Kidney capillary endothelial cell (primary cell): Measurements from ENCODE around the gene C2.
"Not testable (repeated sequence)": the region's sequence is repeated elsewhere in the genome, so short reads cannot be mapped to it uniquely, and the experiment has no call there.

ENCODE experiments used
- DNase-seq: peaks from one replicate; pipeline ENCODE4 v3.0.0-alpha.2; 2018; ENCODE audit warnings: low spot score

Gene C2

DNA sequence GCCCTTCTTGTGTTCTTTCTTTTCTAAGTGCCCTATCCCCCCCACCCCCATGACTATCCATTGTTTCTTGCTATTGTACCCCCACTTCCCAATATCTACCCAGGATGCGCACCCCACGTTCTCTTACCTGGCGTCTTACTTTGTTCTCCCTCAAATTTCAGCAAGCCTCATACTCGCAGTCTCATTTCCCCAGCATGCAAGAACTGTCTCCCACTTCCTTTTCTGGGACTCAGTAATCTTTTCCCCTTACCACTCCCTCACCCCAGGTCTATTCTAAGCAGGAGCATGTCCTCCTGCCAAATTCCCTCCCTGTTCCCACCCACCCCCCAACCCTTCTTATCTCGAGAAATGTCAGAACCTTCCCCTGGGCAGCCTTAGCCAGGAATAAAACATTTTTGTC lies 28.3 kb upstream of the C2 start:
- no peak for DNase-seq

DNA sequence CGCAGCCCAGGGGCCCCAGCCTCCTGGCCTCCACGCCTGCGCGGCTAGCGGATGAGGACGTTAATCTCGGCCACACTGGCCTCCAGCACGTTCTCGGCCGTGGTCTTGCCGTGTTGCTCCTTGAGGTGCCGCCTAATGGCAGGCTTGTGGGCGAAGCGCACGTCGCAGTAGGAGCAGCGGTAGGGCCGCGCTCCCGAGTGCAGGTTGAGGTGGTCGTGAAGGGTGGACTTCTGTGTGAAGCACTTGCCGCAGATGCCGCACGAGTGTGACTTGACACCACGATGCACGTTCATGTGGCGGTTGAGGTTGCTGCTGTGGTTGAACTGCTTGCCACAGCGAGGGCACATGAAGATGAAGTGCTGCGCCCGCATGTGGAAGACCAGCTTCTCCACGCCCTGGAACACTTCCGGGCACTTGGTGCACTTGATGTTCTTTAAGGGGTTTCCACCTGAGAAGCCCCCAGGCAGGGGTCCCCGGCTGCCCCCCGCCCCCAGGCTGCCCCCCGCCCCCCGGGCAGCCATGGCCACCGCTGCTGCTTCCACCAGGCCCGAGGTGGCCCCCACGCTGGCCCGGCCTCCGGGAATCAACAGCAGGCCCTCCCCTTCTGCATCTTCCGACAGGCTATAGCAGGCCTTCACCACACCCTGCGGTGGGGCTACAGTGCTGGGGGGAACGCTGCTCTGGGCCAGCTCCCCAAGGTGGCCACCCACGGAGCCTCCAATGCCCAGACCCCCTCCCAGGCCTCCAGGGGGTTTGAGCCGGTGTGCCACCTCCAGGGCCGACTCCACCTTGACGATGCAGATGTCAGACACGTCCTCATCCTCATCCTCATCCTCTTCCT lies 27.4 kb upstream of the C2 start:
- no peak for DNase-seq

DNA sequence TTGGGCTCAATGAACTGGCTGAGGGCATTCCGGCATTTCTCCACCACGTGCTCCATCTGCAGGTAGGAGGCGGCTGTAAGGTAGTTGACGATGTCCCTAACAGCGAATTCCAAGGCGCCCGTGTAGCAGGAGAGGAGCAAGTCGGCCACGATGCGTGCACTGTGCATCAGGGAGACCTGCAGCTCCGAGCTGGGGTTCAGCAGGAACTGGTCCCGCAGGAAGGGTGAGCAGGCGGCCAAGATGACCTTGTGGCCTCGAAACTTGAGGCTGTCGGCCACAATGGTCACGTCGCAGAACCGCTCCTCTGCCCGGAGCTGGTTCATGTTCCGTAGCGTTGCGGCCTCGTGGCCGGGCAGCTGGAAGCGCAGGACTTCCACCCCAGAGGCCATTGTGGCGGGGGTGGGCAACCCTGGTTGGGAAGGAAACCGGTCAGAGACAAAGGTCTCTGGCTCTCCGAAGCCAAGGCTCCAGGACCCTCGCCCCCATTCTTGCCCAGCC lies 26.6 kb upstream of the C2 start:
- no peak for DNase-seq

DNA sequence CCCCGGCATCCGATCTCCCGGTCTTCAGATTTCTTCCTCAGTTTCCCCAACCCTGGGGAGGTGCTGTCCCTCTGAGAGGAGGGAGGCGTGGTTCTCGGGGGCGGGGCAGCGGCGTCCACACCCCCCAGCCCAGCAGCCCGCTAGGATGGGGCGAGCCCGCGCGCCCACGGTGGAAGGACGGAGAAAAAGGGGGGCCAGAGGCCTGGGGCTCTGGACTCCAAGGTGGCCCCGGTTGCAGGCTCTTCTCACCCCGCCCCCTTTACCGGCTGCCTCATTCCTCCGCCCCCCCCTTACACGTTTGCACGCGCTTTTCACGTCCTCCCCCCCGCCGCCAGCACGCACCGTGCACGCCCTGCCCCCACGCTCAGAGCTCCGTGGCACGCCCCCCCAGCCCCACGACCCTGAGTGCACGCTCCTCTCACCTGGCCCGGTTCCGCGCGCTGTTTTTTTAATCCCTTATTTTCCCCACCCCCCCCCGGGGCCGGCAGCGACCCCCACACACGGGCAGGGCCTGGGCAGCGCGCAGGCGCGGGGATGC lies 26.0 kb upstream of the C2 start:
- no peak for DNase-seq

DNA sequence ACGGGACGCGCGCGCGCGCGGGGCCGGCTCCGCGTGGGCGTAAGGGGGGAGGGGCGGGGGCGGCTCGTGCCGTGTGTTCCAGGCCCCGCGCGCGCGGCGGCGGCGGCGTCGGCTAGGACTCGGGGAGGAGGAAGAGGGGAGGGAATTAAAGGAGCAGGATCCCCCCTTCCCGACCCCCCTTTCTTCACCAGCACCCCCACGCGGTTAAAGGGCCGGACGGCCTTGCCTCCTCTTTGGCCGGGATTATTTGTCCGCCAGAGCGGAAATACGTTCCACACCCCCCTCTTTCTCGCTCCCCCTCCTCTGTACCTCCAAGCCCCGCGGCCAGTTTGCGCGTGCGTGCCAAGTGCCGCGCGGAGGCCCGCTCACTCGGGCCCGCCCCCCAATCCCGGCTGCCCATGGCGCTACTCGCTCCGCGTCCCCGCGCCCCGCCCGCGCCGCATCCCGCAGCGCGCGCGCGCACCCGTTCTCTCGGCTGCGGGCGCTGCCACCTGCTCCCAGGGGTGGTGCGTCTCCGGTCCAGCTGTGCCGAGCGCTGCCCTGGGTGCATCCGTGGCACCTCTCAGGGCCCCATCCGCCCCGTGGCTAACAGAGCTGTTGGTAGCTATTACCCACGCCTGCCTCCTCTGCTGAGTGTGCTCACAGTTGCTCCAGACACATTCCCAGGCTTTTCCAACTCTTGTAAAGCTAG lies 25.4 kb upstream of the C2 start, which contains the start of gene ZBTB12:
ZBTB12 (minus strand) TSS at position 134 of the 691 bp plus-strand sequence. CDS start 781 bp downstream, outside the sequence.
- DNase-seq, result peak; percentile 36

DNA sequence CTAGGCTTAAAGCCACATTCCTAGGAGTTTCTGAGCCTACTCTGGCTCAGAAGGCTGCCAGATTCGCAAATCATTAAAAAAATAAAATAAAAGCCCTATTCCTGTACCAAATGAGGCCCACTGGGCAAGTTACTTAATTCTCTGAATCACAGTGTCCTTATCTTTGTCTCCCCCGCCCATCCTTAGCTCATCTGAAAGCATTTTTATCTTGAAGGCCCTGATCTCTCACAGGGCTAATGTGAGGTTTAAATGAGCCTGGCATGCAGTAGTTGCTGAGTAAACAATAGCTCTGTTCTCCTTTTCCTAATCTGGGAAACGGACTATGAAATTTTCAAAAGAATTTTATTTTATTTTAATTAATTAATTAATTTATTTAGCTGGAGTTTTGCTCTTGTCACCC lies 23.6 kb upstream of the C2 start:
- no peak for DNase-seq

DNA sequence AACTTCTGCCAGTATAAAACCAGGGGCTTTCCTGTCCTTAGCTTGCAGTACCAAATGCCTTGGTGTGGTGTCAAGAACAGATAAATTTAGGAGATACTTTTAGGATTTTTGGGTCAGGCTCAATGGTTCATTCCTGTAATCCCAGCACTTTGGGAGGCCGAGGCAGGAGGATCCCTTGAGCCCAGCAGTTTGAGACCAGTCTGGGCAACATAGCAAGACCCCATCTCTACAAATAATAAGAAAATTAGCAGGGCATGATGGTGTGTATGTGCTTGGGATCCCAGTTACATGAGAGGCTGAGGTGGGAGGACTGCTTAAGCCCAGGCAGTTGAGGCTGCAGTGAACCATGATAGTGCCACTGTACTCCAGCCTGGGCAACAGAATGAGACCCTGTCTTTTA lies 22.5 kb upstream of the C2 start:
- no peak for DNase-seq

DNA sequence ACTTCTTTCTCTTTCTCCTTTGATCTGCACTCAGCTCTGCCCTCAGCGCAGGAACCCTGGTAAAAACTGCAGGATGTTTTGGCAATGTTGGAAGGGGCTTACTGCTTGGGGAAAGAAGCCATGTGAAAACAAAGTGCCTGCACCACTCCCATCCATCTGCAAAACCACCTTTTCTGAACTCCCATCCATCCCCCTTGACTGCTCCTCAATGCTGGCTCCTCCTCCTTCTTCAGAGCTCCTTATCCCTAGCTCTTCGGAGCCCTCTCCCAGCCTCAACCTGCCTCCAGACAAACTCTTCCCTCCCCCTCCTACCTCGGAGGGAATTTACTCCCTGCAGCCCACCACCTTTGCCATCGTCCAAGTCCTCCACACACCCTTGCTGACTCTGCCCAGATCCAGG lies 21.4 kb upstream of the C2 start:
- DNase-seq, result no peak

DNA sequence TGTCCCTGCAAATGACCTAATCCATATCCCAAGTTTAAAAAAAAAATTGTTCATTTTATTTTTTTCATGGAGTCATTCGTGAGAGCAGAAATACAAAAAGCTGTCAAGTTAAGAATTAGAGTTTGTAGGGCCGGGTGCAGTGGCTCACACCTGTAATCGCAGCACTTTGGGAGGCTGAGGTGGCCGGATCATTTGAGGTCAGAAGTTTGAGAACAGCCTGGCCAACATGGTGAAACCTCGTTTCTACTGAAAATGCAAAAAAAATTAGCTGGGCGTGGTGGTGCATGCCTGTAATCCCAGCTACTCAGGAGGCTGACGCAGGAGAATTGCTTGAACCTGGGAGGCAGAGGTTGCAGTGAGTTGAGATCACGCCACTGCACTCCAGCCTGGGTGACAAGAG lies 20.8 kb upstream of the C2 start:
- DNase-seq, result not testable (repeated sequence)

DNA sequence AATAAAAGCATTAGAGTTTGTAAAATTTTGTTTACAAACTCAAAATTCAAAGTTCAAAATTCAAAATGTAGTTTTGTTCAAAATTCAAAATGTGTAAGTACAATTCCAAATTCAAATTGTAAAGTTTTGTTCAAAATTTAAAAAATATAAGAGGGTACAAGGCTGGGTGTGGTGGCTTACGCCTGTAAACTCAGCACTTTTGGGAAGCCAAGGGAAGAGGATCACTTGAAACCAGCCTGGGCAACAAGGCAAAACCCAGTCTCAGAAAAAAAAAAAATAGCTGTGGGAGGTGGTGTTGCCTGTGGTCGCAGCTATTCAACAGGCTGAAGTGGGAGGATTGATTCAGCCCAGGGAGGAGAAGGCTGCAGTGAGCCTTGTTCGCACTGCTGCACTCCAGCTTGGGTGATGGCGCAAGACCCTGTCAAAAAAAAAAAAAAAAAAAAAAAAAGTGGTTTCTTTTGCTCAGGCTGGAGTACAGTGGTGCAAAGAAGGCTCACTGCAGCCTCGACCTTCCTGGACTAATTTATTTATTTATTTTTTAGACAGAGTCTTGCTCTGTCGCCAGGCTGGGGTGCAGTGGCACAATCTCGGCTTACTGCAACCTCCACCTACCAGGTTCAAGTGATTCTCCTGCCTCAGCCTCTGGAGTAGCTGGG lies 20.2 kb upstream of the C2 start:
- DNase-seq, result no peak

DNA sequence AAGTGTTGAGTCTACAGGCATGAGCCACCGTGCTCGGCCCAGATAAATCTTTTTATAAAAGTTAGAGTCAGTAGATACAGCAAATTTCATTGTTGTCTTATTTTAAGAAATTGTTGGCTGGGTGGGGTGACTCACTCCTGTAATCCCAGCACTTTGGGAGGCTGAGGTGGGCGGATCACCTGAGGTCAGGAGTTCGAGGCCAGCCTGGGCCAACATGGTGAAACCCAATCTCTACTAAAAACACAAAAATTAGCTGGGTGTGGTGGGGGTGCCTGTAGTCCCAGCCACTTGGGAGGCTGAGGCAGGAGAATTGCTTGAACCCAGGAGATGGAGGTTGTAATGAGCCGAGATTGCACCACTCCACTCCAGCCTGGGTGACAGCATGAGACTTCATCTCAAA lies 19.3 kb upstream of the C2 start:
- not testable (repeated sequence) for DNase-seq

DNA sequence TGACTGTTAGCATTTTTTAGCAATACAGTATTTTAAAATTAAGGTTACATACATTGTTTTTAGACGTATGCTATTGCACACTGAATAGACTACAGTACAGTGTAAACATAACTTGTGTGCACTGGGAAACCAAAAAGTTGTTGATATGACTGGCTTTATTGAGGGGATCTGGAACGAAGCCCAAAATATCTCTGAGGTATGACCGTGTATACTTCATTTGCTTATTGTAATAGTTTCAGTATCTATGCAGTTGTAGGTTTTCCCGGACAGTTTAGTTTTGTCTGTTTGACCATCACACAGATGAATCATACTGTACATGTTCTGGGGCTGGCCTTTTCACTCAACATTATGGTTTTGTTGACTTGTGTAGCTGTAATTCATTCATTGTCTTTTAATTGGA lies 18.7 kb upstream of the C2 start:
- DNase-seq, result no peak

DNA sequence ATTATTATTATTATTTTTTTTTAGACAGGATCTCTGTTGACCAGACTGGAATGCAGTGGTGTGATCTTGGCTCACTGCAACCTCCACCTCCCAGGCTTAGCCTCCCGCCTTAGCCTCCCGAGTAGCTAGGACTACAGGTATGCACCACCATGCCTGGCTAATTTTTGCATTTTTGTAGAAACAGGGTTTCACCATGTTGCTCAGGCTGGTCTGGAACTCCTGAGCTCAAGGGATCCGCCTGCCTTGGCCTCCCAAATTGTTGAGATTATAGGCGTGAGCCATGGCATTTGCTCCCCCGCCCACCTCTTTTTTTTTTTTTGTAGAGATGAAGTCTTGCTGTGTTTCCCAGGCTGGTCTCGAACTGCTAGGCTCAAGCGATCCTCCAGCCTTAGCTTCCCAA lies 18.2 kb upstream of the C2 start:
- DNase-seq, result not testable (repeated sequence)

DNA sequence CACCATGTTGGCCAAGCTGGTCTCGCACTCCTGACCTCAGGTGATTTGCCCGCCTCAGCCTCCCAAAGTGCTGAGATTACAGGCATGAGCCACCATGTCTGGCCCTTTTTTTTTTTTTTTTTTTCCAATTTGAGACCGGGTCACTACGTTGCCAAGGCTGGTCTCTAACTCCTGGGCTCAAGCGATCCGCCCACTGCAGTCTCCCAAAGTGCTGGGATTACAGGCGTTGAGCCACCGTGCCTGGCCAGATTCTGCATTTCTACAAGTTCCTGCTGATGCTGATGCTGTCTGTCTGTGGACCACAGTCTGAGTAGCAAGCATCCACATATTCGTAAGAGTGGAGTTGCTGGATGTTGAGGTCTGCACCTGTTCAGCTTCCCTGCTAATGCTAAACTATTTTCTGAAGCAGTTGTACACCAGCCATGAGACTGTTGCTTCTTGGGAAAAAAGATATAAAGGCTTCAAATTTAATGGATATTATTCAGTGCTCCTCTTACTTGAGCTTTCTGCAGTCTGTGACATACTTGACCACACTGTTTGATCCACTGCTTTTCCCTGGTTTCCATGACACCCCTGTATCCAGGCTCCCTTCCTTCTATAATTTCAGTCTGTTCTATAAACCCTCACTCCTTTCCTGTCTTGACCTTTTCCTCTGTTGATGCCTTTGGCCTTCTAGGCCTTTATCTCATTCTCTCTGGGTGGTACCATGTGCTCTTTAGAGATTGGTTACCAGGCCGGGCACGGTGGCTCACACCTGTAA lies 15.5 kb upstream of the C2 start:
- DNase-seq, result no peak

DNA sequence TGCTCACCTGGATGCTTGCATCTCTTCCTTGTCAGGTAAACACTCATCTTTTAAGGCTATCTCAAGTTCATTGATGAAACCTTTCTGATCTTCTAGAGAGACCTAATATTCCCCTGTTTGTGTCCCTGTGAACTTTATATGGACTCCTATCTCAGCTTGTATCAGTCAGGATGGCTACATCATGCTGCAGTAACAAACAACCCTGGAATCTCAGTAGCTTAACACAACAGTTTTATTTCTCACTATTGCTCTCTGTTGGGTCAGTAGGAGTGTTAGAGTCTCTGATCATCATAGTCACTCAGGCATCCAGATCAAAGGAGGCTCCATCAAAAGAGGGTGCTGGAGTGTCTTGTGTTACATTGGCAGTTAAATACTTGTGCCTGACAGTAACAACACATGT lies 12.2 kb upstream of the C2 start:
- no peak for DNase-seq

DNA sequence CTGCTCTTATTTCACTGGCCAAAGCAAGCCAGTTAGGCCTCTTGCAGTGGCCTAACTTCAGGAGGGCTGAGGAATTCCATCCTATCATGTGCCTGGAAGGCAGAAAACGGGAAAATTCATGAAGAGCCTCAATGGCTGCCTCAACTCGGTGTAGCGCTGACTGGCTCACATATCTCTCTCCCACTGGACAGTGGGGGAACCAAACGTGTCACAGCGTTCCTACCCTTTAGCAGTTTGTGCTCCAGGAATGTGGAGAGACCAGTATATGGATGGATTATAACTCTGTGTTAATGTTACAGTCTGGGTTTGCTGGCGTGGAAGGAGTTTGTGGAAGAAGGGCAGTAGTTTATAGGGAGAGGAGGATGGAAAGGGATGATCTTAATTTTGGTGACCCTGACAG lies 11.8 kb upstream of the C2 start:
- DNase-seq, result no peak

DNA sequence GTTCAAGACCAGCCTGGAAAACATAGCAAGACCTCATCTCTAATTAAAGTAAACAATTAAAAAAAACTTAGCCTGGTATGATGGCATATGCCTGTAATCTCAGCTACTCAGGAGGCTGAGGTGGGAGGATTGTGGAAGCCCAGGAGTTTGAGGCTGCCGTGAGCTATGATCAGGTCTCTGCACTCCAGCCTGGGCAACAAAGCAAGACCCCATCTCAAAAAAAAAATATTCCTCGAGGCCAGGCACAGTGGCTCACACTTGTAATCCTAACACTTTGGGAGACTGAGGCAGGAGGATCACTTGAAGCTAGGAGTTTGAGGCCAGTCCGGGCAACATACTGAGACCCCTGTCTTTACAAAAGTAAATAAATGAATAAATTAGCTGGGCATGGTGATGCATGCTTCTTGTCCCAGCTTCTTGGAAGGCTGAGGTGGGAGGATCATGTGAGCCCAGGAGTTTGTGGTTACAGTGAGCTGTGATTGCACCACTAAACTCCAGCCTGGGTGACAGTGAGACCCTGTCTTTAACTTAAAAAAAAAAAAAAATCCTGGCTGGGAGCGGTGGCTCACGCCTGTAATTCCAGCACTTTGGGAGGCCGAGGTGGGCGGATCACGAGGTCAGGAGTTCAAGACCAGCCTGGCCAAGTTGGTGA lies 9.3 kb upstream of the C2 start:
- no peak for DNase-seq

DNA sequence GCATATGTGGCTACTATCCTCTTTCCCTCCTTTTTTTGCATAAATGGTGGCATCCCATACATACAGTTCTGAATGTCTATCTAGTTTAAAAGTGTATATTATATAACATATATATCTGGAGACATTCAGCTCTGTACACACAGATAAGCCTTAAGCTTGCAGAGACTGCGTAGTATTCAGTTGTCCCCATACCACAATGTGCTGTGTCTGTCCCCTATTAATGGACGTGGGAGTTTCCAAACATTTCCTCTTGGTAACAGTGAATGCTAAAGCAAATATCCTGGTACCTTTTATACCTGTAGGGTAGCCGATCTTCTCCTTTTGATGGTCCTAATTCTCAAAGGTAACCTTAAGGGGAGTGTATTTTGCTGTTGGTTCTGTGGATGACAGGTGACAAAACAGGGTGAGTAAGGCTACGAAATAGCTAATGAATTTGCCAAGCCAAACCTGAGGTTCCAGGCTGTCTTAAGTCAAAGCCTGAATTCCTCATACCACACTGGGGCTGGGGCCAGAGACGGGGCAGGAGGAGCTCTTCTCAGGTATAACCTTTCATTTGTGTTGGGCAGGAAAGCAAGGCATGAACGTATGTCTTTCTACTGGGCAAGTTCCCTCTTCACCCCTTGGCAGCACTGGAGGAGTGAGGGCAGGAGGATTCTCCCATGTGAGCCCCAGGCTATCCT lies 7.8 kb upstream of the C2 start:
- no peak for DNase-seq

DNA sequence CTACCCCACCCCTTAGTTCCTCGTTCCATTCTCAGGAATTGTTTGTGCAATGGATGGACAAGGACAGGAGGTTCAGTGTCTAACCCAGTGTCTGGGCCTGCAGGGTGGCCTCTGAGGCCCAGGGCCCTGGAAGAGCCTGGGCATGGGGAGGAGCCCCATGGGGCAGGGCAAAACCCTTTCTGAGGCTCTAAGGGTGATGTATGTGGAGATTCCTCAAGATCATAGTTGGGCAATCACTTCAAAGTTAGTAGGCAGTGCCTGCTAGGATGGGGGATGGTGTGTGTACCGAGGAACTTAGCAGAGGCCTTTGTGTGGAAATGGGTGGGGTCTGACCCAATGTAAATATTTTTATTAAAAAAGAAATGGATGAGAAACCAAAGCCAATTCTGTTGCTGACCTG lies 6.7 kb upstream of the C2 start:
- DNase-seq, result no peak

DNA sequence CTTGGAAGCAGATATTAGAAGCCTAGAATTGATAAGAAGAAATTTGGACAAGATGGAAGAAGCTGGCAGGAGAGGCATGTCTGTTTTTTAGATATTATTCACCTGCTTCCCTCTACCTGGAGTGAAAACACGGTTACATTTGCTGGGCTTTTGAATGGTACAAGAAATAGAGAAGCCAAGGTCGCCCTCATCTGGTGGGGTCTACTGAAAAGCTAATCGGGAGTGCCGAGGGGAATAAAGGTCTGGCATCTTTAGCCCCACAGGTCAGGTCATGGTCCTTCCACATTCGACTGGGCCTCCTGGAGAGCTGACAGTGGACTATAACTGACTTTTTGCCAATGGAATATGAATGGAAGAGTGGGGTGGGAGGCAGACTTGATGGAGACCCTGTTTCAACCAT lies 4.6 kb upstream of the C2 start:
- DNase-seq, result no peak
